Forelimb muscle (tissue), 1 donor: ENCODE data around the gene MYO1A. TPM values are rescaled to one million over a fixed set of nuclear protein-coding genes. Genes with fewer than 3 reads are reported as not detected.
"Not testable (repeated sequence)": the region's sequence is repeated elsewhere in the genome, so short reads cannot be mapped to it uniquely, and the experiment has no call there.

Experiments used
- DNase-seq: peaks from one replicate; pipeline ENCODE4 v3.0.0-alpha.2; 2013; ENCODE audit warnings: low read depth
- polyA plus RNA-seq: library from polyadenylated mRNA; unstranded; fragments of 120-200 nt; gene quantifications from one replicate; pipeline ENCODE4 v1.2.1, GENCODE V29; 2013; ENCODE audit not compliant: insufficient read length

Gene MYO1A
- polyA plus RNA-seq, 1 donor, result 0.23 TPM

DNA sequence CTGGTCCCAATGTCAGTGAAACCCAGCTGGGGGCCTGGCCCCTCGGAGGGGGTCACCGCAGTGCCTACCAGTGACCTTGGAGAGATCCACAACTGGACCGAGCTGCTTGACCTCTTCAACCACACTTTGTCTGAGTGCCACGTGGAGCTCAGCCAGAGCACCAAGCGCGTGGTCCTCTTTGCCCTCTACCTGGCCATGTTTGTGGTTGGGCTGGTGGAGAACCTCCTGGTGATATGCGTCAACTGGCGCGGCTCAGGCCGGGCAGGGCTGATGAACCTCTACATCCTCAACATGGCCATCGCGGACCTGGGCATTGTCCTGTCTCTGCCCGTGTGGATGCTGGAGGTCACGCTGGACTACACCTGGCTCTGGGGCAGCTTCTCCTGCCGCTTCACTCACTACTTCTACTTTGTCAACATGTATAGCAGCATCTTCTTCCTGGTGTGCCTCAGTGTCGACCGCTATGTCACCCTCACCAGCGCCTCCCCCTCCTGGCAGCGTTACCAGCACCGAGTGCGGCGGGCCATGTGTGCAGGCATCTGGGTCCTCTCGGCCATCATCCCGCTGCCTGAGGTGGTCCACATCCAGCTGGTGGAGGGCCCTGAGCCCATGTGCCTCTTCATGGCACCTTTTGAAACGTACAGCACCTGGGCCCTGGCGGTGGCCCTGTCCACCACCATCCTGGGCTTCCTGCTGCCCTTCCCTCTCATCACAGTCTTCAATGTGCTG lies 54.6 kb downstream of the MYO1A start:
- DNase-seq, result no peak

DNA sequence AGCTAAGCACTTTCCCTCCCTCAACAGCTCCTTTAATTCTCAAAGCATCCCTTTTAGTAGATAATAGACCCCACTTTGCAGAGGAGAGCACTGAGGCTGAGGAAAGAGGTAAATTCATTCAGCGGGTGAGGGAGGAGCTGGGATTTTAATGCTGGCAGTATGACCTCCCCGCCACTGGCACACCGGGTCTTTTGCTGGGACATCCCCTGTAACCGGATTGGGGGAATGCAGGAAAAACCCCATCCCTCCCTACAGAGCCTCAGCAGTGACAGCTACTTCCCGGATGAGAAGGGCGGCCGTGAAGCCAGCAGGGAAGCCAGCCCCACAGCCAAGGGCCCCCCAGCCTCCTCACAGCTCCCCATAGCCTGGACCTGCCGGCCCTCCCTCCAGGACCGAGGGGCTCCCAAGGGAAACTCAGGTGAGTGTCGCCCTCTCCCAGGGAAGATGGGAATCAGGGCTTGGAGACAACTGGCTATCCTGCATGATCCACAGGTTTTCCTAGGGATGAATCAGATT lies 55.6 kb downstream of the MYO1A start:
- no peak for DNase-seq

DNA sequence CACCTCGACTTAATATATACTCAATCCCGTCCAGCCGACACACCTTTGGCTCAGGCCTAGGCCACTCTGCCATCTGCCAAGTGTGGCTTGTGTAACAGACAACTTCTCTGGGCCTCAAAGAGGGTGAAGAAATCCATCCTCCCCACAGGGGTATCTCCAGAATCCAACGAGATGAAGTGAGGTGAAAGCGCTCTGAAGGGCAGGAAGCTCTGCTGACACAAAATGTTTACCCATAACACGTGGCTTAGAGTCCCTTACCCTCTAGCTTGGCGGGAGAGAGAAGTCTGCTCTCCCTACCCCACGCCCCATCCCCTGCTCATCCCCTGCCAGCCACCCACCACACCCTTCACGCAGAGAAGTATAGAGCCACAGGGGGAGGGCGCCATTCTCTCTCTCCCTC lies 56.6 kb downstream of the MYO1A start:
- DNase-seq, result no peak

DNA sequence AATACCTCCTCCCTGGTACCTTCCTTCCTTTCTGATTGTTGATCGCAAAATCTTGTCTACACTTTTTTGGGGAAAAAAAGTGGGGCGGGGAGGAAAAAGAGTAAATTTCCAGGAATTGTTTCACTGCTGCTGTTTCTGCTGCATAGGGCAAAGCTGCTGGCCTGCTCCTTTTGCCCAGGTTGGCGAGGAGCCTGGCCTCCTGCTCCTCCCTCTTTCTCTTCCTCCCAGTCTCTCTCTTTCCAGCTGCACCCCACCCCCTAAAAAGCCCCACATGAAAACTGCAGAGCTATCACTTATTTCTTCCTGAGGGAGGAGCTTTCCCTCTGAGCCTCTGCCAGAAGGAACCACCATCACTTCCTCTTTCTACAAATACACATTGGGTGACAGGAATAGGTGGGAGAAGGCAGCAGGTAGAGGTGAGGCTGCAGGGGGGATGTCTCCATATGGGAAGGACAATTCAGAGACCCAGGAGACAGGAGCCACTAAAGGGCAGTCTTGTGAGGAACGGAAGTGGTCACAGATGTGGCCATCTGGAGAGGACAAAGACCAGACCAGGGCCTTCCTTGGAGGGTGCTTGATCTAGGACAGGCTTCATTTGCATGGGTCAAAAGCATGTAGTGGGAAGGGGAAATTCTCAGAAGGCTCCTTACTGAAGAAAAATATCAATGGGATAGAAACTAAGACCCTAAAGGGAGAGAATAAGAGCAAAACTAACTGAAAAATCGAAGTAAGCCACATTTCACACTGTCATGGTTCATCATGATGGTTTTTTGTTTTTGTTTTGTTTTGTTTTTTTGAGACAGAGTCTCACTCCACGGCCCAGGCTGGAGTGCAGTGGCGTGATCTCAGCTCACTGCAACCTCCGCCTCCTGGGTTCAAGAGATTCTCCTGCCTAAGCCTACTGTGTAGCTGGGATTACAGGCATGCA lies 58.3 kb downstream of the MYO1A start:
- DNase-seq, result no peak

- no peak for DNase-seq
Observed at GRCh38 chr12:56990648-56991318, 59.1 kb downstream of the MYO1A start.

DNA sequence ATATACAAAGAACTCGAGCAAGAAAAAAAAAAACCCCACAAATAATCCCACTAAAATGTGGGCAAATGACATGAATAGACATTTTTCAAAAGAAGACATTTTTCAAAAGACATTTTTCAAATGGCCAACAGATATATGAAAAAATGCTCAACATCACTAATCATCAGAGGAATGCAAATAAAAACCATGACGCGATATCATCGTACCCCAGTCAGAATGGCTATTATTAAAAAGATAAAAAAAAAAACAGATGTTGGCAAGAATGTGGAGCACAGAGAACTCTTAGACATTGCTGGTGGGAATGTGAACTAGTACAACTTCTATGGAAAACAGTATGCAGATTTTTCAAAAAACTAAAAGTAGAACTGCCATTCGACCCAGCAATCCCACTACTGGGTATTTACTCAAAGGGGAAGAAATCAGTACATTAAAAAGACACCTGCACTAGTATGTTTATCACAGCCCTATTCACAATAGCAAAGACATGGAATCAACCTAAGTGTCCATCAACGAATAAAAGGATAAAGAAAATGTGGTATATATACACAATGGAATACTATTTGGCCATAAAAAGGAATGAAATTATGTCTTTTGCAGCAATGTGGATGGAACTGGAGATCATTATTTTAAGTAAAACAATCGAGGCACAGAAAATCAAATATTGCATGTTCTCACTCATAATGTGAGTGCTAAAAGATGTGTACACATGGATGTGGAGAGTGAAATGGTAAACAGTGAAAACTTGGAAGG lies 59.9 kb downstream of the MYO1A start:
- no peak for DNase-seq

GRCh38 chr12:56988207-56988739 lies 61.7 kb downstream of the MYO1A start:
- no peak for DNase-seq

DNA sequence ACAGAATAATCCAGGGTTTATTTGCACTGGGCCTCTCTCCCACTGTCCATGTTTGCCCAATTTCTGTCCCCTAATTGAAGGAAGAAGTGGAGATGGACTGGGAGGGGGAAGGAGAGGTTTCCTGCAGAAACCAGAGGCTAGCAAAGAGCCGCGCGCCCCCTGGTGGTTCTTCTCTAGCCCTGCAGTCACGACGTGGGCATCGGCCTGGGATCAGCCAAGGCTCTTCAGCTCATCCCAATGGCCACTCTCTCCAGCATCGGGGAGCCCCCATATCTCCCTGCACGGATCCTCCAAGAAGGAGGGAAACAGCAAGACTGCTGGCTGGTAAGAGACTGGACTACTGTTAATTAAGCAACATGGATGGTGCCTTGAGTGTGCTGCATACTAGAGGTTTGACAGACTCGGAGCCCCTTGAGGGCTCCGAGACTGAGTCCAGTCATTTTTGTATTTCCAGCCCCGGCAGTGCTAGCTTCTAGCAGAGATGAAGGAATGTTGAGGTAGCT lies 62.3 kb downstream of the MYO1A start:
- DNase-seq, result no peak

DNA sequence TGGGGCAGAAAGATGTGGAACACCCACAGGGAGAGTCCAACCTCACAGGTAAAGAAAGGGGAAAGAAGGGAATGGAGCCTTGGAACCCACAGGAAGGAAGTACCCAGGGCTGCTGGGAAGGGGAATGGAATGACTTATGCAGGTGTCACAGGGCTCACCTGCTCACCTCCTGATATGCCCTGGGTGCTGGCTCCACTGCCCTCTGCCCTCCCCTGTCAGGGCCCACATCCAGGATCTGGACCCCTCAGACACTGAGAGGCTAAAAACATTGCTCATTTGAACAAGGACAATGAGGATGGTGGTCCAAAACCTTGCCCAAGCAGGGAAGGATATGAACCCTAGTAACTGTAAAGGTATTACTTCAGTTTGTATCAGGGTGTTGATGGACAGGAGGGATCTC lies 62.9 kb downstream of the MYO1A start:
- DNase-seq, result no peak

DNA sequence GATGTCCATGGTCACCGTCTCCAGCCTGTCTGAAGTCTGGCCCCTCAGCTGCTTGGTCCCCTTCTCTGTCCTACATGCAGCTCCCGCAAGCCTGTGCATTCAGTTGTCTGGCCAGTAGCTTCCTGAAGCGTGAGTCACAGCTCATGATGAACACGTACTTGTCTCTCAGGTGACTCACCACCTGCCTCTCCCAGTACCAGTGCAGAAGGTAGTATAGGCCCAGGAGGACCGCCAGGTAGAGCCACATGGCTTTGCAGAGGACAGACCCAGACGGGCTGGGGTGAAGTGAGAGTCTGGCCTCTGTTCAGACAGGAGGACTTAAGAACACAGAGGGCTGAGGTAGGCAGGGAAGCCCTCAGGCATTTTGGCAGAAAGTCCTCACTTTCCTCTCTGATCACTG lies 64.2 kb downstream of the MYO1A start:
- not testable (repeated sequence) for DNase-seq

DNA sequence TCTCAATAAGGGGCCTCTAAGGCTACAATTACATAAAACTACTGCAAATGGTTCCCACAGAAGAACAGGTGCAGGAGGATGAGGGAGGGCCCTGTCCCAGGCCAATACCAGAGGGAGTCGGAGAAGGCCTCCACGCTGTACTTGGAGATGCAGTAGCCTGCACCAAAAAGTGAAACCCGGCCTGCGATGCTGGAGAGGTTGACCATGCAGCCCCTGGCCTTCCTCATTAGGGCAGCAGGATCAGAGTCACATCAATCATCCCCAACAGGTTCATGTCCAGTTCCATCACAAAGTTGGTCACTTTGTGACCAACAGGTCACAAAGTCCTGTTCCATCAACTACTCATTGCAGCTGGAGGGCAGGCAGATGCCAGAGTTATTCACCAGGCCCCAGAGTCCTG lies 66.5 kb downstream of the MYO1A start:
- no peak for DNase-seq

DNA sequence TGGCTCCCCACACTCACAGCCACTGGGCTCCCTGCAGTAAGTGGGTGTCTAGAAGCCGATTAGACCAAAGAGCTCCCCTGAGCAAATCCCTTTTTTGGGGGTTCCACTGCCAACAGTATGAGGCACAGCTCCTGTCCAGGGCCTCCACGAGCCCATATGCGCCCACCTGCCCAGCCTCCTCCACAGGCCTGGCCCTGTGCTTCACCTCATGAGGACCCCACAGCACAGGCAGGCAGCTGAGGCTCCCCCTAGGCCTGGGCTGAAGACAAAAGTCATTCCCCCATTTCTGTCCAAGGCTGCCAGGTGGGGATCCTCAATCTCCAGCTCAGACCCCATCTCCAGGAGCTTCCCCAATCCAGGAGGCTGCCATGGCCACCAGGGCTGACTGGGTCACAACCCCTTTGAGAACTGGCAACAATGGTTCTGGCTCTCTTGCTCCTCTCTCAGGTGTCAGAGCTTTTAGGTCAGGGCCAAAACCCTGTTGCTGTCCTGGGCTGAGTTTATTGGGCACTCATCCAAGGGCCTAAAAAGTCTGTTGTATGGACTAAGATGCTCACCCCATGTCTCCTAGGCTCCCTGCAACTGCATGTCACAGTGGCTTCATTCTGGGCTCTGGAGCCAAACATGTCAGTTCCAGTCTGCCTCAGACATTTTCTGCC lies 67.2 kb downstream of the MYO1A start:
- not testable (repeated sequence) for DNase-seq

- DNase-seq, result no peak
Observed at GRCh38 chr12:56980941-56981530, 68.9 kb downstream of the MYO1A start.

DNA sequence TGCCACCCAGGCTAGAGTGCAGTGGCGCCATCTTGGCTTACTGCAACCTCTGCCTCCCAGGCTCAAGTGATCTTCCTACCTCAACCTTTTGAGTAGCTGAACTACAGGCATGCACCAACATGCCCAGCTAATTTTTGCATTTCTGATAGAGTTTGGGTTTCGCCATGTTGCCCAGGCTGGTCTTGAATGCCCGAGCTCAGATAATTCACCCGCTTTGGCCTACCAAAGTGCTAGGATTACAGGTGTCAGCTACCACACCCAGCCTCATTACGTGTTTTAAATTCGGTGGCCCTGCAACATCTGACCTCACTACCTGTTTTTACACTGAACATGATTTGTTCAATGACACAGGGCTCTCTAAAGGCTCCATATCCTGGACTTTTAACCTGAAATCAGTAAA lies 69.7 kb downstream of the MYO1A start:
- no peak for DNase-seq

DNA sequence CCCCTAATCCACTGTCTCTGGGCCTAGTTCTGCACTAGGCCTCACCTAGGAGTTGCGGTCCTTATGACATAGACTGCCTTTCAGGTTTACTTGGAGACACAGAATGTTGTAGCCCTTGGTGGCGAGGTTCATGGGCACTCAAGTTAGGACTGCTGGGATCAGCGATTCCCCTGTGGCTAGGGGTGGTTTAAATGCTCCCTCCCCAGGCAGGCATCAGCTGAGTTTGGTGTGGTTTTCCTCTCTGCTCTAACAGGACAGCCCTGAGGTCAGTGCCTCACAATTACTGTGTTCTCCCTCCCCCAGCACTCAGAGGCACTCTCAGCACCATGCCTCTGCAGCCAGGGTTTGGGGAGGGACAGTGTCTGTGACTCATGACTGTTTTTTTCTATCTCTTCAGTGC lies 70.3 kb downstream of the MYO1A start:
- no peak for DNase-seq

Other genes starting within 250 kb of the MYO1A start
- 0.46 TPM for gene SDR9C7, start 115.7 kb downstream of the MYO1A start, polyA plus RNA-seq
- 0.40 TPM for gene RDH16, start 92.5 kb downstream of the MYO1A start, polyA plus RNA-seq
- gene ZBTB39, start 43.6 kb downstream of the MYO1A start, polyA plus RNA-seq, result 4.8 TPM
- not detected for gene TAC3, start 33.6 kb downstream of the MYO1A start, polyA plus RNA-seq
- 17.3 TPM for gene NEMP1, start 28.7 kb upstream of the MYO1A start, polyA plus RNA-seq
- 30.1 TPM for gene NAB2, start 39.0 kb upstream of the MYO1A start, polyA plus RNA-seq
- gene STAT6, start 61.2 kb upstream of the MYO1A start, polyA plus RNA-seq, result 32.2 TPM
- 95.2 TPM for gene LRP1, start 78.4 kb upstream of the MYO1A start, polyA plus RNA-seq
- gene LRP1-AS, start 97.5 kb upstream of the MYO1A start, polyA plus RNA-seq, result 0.77 TPM
- gene NXPH4, start 166.7 kb upstream of the MYO1A start, polyA plus RNA-seq, result 2.8 TPM
- 64.4 TPM for gene SHMT2, start 179.6 kb upstream of the MYO1A start, polyA plus RNA-seq
- gene STAC3, start 201.1 kb upstream of the MYO1A start, polyA plus RNA-seq, result 488 TPM